ENCODE measurements around the gene INTS6. TPM values are rescaled to one million over a fixed set of nuclear protein-coding genes. Genes with fewer than 3 reads are reported as not detected.

The INTS6 gene
- total and polyA plus RNA-seq, 2 donors (not counting 1 experiment from before 2014, with no cell fraction given) = 15.4 to 74.7 TPM

DNA sequence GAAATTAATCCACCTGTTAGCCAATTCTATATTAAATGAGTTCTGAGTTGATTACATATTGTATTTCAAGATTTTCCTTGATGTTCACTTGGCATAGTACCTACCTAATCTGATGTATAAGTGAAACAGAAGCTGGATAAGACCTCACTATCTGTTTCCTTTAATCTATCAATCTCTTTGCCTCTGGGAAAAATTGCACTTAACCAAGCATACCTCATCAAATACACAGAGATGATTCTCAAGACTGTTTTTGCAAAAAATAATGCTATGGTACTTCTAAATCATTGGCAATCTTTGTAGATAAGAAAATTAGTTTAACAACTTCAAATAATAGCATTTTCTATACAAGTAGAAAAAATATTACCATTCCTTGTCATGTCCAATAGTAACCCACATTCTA lies 58.1 kb downstream of the INTS6 start:
- H4K20me1 ChIP-seq (ENCODE audit: control insufficient read depth, insufficient read depth, low read length, poor library complexity, severe bottlenecking) = peaks cover 27% of the 10 kb centered on the region

DNA sequence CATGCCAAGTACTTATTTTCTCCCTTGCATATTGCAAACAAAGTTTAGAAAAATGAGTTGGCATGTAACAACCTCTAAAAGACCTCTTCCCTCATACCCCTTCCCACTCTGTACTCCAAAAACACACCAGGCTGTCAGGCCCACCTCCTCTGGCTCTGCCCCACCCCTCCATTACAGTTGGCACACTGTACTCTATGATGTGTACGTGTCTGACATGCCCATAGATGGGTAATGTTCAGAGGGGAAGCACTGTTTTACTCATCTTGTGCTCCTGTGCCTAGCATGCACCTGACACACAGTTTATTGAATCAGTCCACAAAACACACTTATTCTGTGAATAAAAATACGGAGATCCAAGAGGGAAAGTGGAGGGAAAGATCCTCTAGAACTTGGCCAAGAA lies 67.7 kb downstream of the INTS6 start:
- no peak overlapping the region for H3K4me3 ChIP-seq (ENCODE audit: control extremely low read depth in 1 of 5, extremely low read depth in 1 of 5, insufficient read depth in 1 of 5, low read depth in 2 of 5, low read length in 4 of 5)
- H4K20me1 ChIP-seq (ENCODE audit: control insufficient read depth, insufficient read depth, low read length, poor library complexity, severe bottlenecking) = no peaks in the 10 kb centered on the region
- H3K36me3 ChIP-seq (replicated peaks in 1 of 2; ENCODE audit: control extremely low read depth in 1 of 2, control insufficient read depth in 1 of 2, extremely low read depth in 1 of 2, insufficient read depth in 2 of 2, low read length in 1 of 2) = peaks cover 9 to 25% of the 10 kb centered on the region in 2 experiments
- H3K9me3 Mint-ChIP-seq (ENCODE audit: insufficient read depth) = no peaks in the 10 kb centered on the region
- POLR2A ChIA-PET = no interaction called here
- H3K4me2 ChIP-seq (replicated peaks; ENCODE audit: low read depth, low read length, poor library complexity, severe bottlenecking) = no peak overlapping the region
- H2AFZ ChIP-seq (ENCODE audit: insufficient read depth, low read depth, low read length, poor library complexity, severe bottlenecking) = no peak overlapping the region
- no peak overlapping the region for H3K9ac ChIP-seq (ENCODE audit: low read length)
- WGBS (ENCODE audit: insufficient coverage) = 71% methylated on average over 1 of the region's 2 CpGs
- DNase-seq (no peak), ATAC-seq (ENCODE audit: low read depth) (no peak)
- H3K9me3 ChIP-seq (ENCODE audit: control extremely low read depth in 1 of 3, control insufficient read depth in 2 of 3, insufficient read depth in 1 of 3, low read length in 2 of 3) = no peaks in the 10 kb centered on the region
- intact Hi-C loops (cut with micrococcal nuclease) = no loop called here
- H3K4me1 ChIP-seq (ENCODE audit: control insufficient read depth in 2 of 2, insufficient read depth in 2 of 2, low read length in 2 of 2) = no peaks in the 10 kb centered on the region
- CTCF ChIA-PET = no interaction called here
- no peaks in the 10 kb centered on the region for H3K27me3 ChIP-seq (replicated peaks in 1 of 4; ENCODE audit: control extremely low read depth in 1 of 4, control insufficient read depth in 3 of 4, insufficient read depth in 4 of 4, low read length in 3 of 4)
- no peaks in the 10 kb centered on the region for H3K79me2 ChIP-seq (ENCODE audit: control insufficient read depth, insufficient read depth, low read length)
- no peak for TF ChIP-seq EZH2 (IDR thresholded peaks at IDR 0.05; ENCODE audit: borderline replicate concordance, insufficient read depth, low read depth, low read length, poor library complexity, severe bottlenecking)
- TF ChIP-seq CTCF (IDR thresholded peaks at IDR 0.05) = no peak
- H3K27ac ChIP-seq (ENCODE audit: low read length in 2 of 2) = peak overlapping the region in 1 of 2 donors; percentile 15
- H3K27ac Mint-ChIP-seq = no peak overlapping the region
- no peak overlapping the region for H3K4me3 Mint-ChIP-seq
- H3K27me3 Mint-ChIP-seq = no peaks in the 10 kb centered on the region
- peaks cover 1% of the 10 kb centered on the region for H3K4me1 Mint-ChIP-seq

More for the DNA sequence above, 58.1 kb downstream of the INTS6 start:
- no peak overlapping the region for H3K4me2 ChIP-seq (replicated peaks; ENCODE audit: low read depth, low read length, poor library complexity, severe bottlenecking)
- peaks cover 0 to 11% of the 10 kb centered on the region in 2 donors for H3K4me1 ChIP-seq (ENCODE audit: control insufficient read depth in 2 of 2, insufficient read depth in 2 of 2, low read length in 2 of 2)
- H3K27ac ChIP-seq (ENCODE audit: low read length in 2 of 2) = no peak overlapping the region
- Mint-ChIP-seq H3K9me3 (ENCODE audit: insufficient read depth) (no peaks in the 10 kb centered on the region), H3K4me3 (no peak overlapping the region), H3K4me1 (peaks cover 24% of the 10 kb centered on the region), H3K27me3 (no peaks in the 10 kb centered on the region), H3K27ac (no peak overlapping the region)
- ChIA-PET CTCF (no interaction called here), POLR2A (no interaction called here)
- intact Hi-C loops (cut with micrococcal nuclease) = no loop called here
- peaks cover 3 to 8% of the 10 kb centered on the region in 2 experiments for H3K36me3 ChIP-seq (replicated peaks in 1 of 2; ENCODE audit: control extremely low read depth in 1 of 2, control insufficient read depth in 1 of 2, extremely low read depth in 1 of 2, insufficient read depth in 2 of 2, low read length in 1 of 2)
- ATAC-seq (ENCODE audit: low read depth) (no peak), DNase-seq (no peak)
- H3K9ac ChIP-seq (ENCODE audit: low read length) = no peak overlapping the region
- TF ChIP-seq EZH2 (IDR thresholded peaks at IDR 0.05; ENCODE audit: borderline replicate concordance, insufficient read depth, low read depth, low read length, poor library complexity, severe bottlenecking) = no peak
- TF ChIP-seq CTCF (IDR thresholded peaks at IDR 0.05) = no peak
- H3K27me3 ChIP-seq (replicated peaks in 1 of 4; ENCODE audit: control extremely low read depth in 1 of 4, control insufficient read depth in 3 of 4, insufficient read depth in 4 of 4, low read length in 3 of 4) = no peaks in the 10 kb centered on the region
- no peak overlapping the region for H3K4me3 ChIP-seq (ENCODE audit: control extremely low read depth in 1 of 5, extremely low read depth in 1 of 5, insufficient read depth in 1 of 5, low read depth in 2 of 5, low read length in 4 of 5)
- no peak overlapping the region for H2AFZ ChIP-seq (ENCODE audit: insufficient read depth, low read depth, low read length, poor library complexity, severe bottlenecking)
- peaks cover 53% of the 10 kb centered on the region for H3K79me2 ChIP-seq (ENCODE audit: control insufficient read depth, insufficient read depth, low read length)
- no peaks in the 10 kb centered on the region for H3K9me3 ChIP-seq (ENCODE audit: control extremely low read depth in 1 of 3, control insufficient read depth in 2 of 3, insufficient read depth in 1 of 3, low read length in 2 of 3)

All from B cell (primary cell).